Keratinocyte (primary cell): ENCODE results near the gene NCOA3. TPM values are rescaled to one million over a fixed set of nuclear protein-coding genes. Genes with fewer than 3 reads are reported as not detected.

Experiments used
- DNase-seq: peaks from one replicate; pipeline ENCODE4 v3.0.0-alpha.2; 2011; ENCODE audit warnings: low read depth, missing footprints, low spot score
- FAIRE-seq: peaks from 2 replicates; lab custom pipeline; 2011; peaks lifted over from hg19 to GRCh38; lab: Jason Lieb, UNC
- H2AFZ ChIP-seq: 2 replicates; pipeline ENCODE4 v1.6.0; 2012; ENCODE audit warnings: low read length, control low read depth, inconsistent platforms; ENCODE audit not compliant: control insufficient read depth
- H3K27ac ChIP-seq: 2 replicates; pipeline ENCODE4 v1.5.1; 2011; ENCODE audit warnings: low read length; ENCODE audit not compliant: control insufficient read depth, insufficient read depth
- H3K27me3 ChIP-seq: 3 replicates; pipeline ENCODE4 v1.6.0; 2011; ENCODE audit warnings: low read length; ENCODE audit not compliant: control insufficient read depth, insufficient read depth; ENCODE audit errors: extremely low read depth
- H3K36me3 ChIP-seq, 2 experiments: 2 replicates in 1 of 2; 3 replicates in 1 of 2; pipeline ENCODE4 v1.5.1; 2011; ENCODE audit warnings: low read length in 2 of 2, mild to moderate bottlenecking in 1 of 2; ENCODE audit not compliant: control insufficient read depth in 2 of 2, insufficient read depth in 2 of 2; ENCODE audit errors: extremely low read depth in 1 of 2
- H3K4me1 ChIP-seq: 3 replicates; pipeline ENCODE4 v1.5.1; 2011; ENCODE audit warnings: low read length; ENCODE audit not compliant: control insufficient read depth, insufficient read depth; ENCODE audit errors: extremely low read depth
- H3K4me2 ChIP-seq: 3 replicates; pipeline ENCODE4 v1.6.0; 2011; ENCODE audit warnings: low read depth, low read length; ENCODE audit not compliant: control insufficient read depth, insufficient read depth; ENCODE audit errors: extremely low read depth
- H3K4me3 ChIP-seq, 3 experiments: fragments of 200-600 bp in 1 of 3; sonication (generic) in 1 of 3; 2 replicates in 2 of 3; 3 replicates in 1 of 3; pipeline ENCODE4 v1.5.1; 2011 to 2016; ENCODE audit warnings: low read length in 3 of 3, mild to moderate bottlenecking in 3 of 3, control low read depth in 2 of 3, inconsistent platforms in 1 of 3, low read depth in 1 of 3, mixed read lengths in 1 of 3, mixed run types in 1 of 3, moderate library complexity in 1 of 3; ENCODE audit not compliant: control insufficient read depth in 2 of 3, insufficient read depth in 2 of 3; ENCODE audit errors: extremely low read depth in 1 of 3
- H3K79me2 ChIP-seq: 2 replicates; pipeline ENCODE4 v1.6.0; 2012; ENCODE audit warnings: low read length; ENCODE audit not compliant: control insufficient read depth, insufficient read depth
- H3K9ac ChIP-seq: 3 replicates; pipeline ENCODE4 v1.6.0; 2011; ENCODE audit warnings: low read length; ENCODE audit not compliant: control insufficient read depth, insufficient read depth; ENCODE audit errors: extremely low read depth
- H3K9me1 ChIP-seq: 3 replicates; pipeline ENCODE4 v1.6.0; 2011; ENCODE audit warnings: low read length; ENCODE audit not compliant: control insufficient read depth, insufficient read depth; ENCODE audit errors: extremely low read depth
- H3K9me3 ChIP-seq: 2 replicates; pipeline ENCODE4 v1.5.1; 2012; ENCODE audit warnings: low read depth, low read length; ENCODE audit not compliant: control insufficient read depth
- H4K20me1 ChIP-seq: 3 replicates; pipeline ENCODE4 v1.6.0; 2011; ENCODE audit warnings: low read length; ENCODE audit not compliant: control insufficient read depth, insufficient read depth; ENCODE audit errors: extremely low read depth
- CTCF ChIP-seq, 3 experiments: IDR thresholded peaks in 1 of 3; conservative IDR thresholded peaks in 1 of 3; optimal IDR thresholded peaks in 1 of 3; 2 replicates in 2 of 3; 3 replicates in 1 of 3; pipeline versions ENCODE3 to v1.5.1; 2011; ENCODE audit warnings: low read length in 3 of 3, mild to moderate bottlenecking in 3 of 3, moderate library complexity in 2 of 3, control low read depth in 1 of 3, inconsistent platforms in 1 of 3; ENCODE audit not compliant: insufficient read depth in 2 of 3; ENCODE audit errors: extremely low read depth in 1 of 3
- EZH2 ChIP-seq: IDR thresholded peaks from one replicate; pipeline ENCODE4 v1.6.1; 2012; ENCODE audit warnings: inconsistent platforms, mild to moderate bottlenecking, low read length, moderate library complexity
- dilution Hi-C: fragments of 300-500 bp; cut with MboI; formaldehyde crosslinking; loops from one replicate; pipeline ENCODE4 v1.7.0; 2020; ENCODE audit warnings: low sequenced_read_pairs; ENCODE audit not compliant: extremely low pct_ligation_motif_present
- polyA plus RNA-seq, 5 experiments: library from polyadenylated mRNA; depleted of rRNA in 3 of 5; stranded (reverse) in 3 of 5; stranded (forward) in 1 of 5; unstranded in 1 of 5; fragments of >200 nt; gene quantifications; 1 replicate in 1 of 5; 2 replicates in 3 of 5; 3 replicates in 1 of 5; pipeline versions ENCODE4 v1.2.1 to v1.2.3, GENCODE V29; 2011 to 2012; ENCODE audit warnings: missing spikeins in 2 of 5, low read depth in 1 of 5, low replicate concordance in 1 of 5

NCOA3 gene
- polyA plus RNA-seq, 1 donor (not counting 4 experiments of a cell fraction or from before 2014, with no cell fraction given) = 25.8 TPM

GRCh38 chr20:47606414-47606982 is 104.8 kb downstream of the NCOA3 start:
- H4K20me1 ChIP-seq = no peaks in the 10 kb centered on the region
- DNase-seq (no peak), FAIRE-seq (no peak)
- dilution Hi-C loops = no loop called here
- H3K9me3 ChIP-seq = no peaks in the 10 kb centered on the region
- no peak overlapping the region for H3K27ac ChIP-seq
- no peaks in the 10 kb centered on the region for H3K9me1 ChIP-seq
- H2AFZ ChIP-seq = no peak overlapping the region
- no peak overlapping the region for H3K4me3 ChIP-seq
- H3K4me2 ChIP-seq = no peak overlapping the region
- H3K27me3 ChIP-seq = no peaks in the 10 kb centered on the region
- H3K36me3 ChIP-seq = no peaks in the 10 kb centered on the region
- H3K79me2 ChIP-seq = peaks cover 23% of the 10 kb centered on the region
- TF ChIP-seq EZH2 = no peak
- no peak for TF ChIP-seq CTCF (optimal IDR thresholded peaks at IDR 0.05 in 1 of 3, IDR thresholded peaks at IDR 0.05 in 1 of 3, conservative IDR thresholded peaks at IDR 0.05 in 1 of 3; ENCODE audit: extremely low read depth in 1 of 3, insufficient read depth in 2 of 3, low read length in 3 of 3)
- peaks cover 20% of the 10 kb centered on the region for H3K4me1 ChIP-seq
- H3K9ac ChIP-seq = no peak overlapping the region

GRCh38 chr20:47606983-47607613 is 105.4 kb downstream of the NCOA3 start:
- Histone ChIP-seq H3K9ac (no peak overlapping the region), H3K4me2 (peak overlapping the region; percentile 47), H3K4me1 (peaks cover 20% of the 10 kb centered on the region), H3K4me3 (no peak overlapping the region), H3K27ac (peak overlapping the region; percentile 59), H3K36me3 (no peaks in the 10 kb centered on the region), H2AFZ (no peak overlapping the region), H3K9me3 (no peaks in the 10 kb centered on the region), H3K79me2 (peaks cover 27% of the 10 kb centered on the region), H4K20me1 (no peaks in the 10 kb centered on the region), H3K27me3 (no peaks in the 10 kb centered on the region), H3K9me1 (no peaks in the 10 kb centered on the region)
- FAIRE-seq = no peak
- no peak for DNase-seq
- dilution Hi-C loops = no loop called here
- TF ChIP-seq CTCF (optimal IDR thresholded peaks at IDR 0.05 in 1 of 3, IDR thresholded peaks at IDR 0.05 in 1 of 3, conservative IDR thresholded peaks at IDR 0.05 in 1 of 3; ENCODE audit: extremely low read depth in 1 of 3, insufficient read depth in 2 of 3, low read length in 3 of 3) (no peak), EZH2 (no peak)
